ENCODE data around the gene ZBTB7C.

The ZBTB7C gene

DNA sequence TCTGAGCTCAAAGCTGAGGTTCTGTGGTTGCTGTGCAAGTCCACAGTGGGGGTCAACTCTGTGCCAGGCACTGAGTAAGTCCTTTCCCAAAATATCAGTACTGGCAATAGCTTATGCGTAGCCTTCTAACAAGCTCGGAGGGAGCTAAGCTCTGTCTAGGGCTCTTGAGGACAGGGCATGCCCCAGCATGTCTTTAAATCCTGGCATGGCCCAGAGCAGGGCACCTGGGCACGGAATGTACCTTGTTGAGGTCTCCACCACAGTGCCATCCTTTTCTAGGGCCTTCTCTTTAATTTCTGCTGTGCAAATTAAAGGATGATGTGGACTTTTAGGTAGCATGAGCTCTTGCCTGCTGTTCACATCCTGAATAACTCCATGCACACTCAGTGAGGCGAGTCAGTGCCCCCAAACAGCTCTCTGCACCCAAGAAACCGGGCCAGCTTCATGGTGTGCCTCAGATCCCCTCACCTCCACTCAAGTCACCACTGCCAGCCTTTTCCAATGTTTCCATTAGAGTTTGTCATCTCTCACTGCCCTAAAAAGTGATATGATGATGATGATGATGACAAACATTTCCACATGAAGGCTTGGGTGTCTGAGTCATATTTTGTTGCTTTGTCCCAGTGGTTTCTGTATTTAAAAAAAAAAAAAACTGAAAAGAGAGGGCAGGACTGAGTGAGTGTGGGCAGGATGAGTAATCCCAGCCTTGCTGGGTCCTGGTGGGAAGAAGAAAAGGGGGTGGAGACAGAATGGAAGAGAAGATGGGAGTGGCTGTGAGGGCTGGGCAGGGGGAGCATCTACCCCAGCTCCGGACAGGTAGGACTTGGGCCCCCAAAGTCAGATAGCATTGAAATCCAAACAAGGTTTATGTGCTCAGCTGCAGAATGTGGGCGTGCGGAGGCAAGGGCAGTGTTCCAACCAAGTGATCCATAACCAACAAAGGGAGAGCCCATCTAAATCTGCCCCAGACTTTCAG is 78.9 kb downstream of the ZBTB7C start:
- no peak overlapping the region for H3K9ac ChIP-seq (ENCODE audit: low read length in 5 of 5)
- no peaks in the 10 kb centered on the region for H3K27me3 ChIP-seq (ENCODE audit: control insufficient read depth in 5 of 5, insufficient read depth in 4 of 5, low read length in 5 of 5)
- H3K4me1 ChIP-seq (ENCODE audit: control insufficient read depth in 5 of 5, insufficient read depth in 5 of 5, low read length in 5 of 5), result peaks cover 0 to 7% (median 4%) of the 10 kb centered on the region in 5 donors
- H3K4me3 ChIP-seq (ENCODE audit: low read depth in 1 of 5, low read length in 5 of 5), result no peak overlapping the region
- H3K27ac ChIP-seq (ENCODE audit: low read depth, low read length), result no peak overlapping the region
- H3K36me3 ChIP-seq (ENCODE audit: control insufficient read depth in 5 of 5, insufficient read depth in 5 of 5, low read length in 5 of 5), result no peaks in the 10 kb centered on the region
- no peaks in the 10 kb centered on the region for H3K9me3 ChIP-seq (ENCODE audit: control insufficient read depth in 5 of 5, low read length in 5 of 5)

DNA sequence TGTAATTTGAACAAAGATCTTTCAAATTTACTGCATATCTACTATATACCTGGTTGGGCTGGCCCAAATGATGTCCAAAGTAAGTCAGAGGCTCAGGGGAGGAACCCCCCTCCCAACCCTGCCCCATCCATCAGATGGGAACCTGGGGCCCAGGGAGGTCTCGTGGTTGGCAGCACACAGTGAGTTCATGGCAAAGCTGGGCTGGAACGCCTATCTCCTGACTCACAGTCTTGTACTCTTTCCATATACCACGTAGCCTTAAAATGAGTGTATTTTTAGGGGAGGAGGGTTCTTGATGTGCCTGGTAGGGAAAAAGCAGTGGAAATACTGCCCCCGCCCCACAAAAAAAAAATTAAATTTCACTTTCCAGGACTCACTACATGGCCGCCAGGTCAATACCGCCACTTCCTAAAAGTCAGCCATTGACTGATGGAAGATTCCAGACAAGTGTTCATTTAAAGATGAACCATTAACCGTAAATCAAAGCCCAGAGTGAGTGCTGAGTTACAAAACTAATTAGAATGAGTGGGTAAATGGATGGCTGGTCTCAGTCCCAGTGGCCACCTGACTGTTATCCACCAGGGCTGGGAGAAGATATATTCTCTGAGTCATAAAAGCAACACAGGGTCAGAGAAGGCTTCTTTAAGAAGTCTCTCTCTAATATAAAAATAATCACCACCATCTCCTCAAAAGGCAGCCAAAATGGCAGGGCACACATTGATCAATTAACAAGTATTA is 80.5 kb downstream of the ZBTB7C start:
- peaks cover 0 to 6% (median 2%) of the 10 kb centered on the region in 5 donors for H3K4me1 ChIP-seq (ENCODE audit: control insufficient read depth in 5 of 5, insufficient read depth in 5 of 5, low read length in 5 of 5)
- no peaks in the 10 kb centered on the region for H3K27me3 ChIP-seq (ENCODE audit: control insufficient read depth in 5 of 5, insufficient read depth in 4 of 5, low read length in 5 of 5)
- H3K4me3 ChIP-seq (ENCODE audit: low read depth in 1 of 5, low read length in 5 of 5), result no peak overlapping the region
- H3K9ac ChIP-seq (ENCODE audit: low read length in 5 of 5), result no peak overlapping the region
- no peak overlapping the region for H3K27ac ChIP-seq (ENCODE audit: low read depth, low read length)
- no peaks in the 10 kb centered on the region for H3K36me3 ChIP-seq (ENCODE audit: control insufficient read depth in 5 of 5, insufficient read depth in 5 of 5, low read length in 5 of 5)
- no peaks in the 10 kb centered on the region for H3K9me3 ChIP-seq (ENCODE audit: control insufficient read depth in 5 of 5, low read length in 5 of 5)

DNA sequence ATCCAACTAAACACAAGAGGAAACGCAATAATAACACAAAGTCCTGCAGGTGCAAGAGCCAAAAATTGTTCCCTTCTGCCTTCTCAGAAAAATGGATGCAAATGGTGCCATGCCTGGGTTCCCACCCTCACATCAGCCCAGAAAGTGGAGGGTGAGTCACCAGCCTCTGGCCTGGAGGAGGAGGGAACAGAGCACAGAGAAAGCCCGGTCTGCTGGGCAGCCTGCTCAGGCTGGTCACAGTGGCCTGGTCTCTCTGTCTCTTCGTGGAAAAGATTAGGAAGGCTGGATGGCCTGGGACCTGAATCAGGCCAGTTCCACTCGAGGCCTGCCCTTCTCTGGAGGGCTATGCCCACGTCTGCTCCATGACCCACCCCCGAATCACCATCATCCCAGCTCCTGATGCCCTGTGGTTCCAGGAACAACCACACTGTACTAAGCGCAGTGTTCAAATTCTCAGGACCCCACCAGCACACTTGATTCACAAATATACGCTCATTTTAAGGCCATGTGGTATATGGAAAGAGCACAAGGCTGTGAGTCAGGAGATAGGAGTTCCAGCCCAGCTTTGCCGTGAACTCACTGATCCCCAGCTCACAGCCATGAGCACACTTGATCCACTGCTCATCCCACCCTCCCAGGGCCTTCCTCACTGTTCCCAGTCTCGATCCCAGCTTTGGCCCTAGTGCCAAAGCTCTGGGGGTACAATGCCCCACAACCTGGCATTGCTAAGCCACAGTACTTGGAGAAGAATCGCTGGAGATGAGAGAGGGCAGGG is 82.1 kb downstream of the ZBTB7C start:
- H3K4me1 ChIP-seq (ENCODE audit: control insufficient read depth in 5 of 5, insufficient read depth in 5 of 5, low read length in 5 of 5), result no peaks in the 10 kb centered on the region
- no peaks in the 10 kb centered on the region for H3K9me3 ChIP-seq (ENCODE audit: control insufficient read depth in 5 of 5, low read length in 5 of 5)
- no peak overlapping the region for H3K9ac ChIP-seq (ENCODE audit: low read length in 5 of 5)
- no peak overlapping the region for H3K27ac ChIP-seq (ENCODE audit: low read depth, low read length)
- no peaks in the 10 kb centered on the region for H3K27me3 ChIP-seq (ENCODE audit: control insufficient read depth in 5 of 5, insufficient read depth in 4 of 5, low read length in 5 of 5)
- H3K4me3 ChIP-seq (ENCODE audit: low read depth in 1 of 5, low read length in 5 of 5), result no peak overlapping the region
- no peaks in the 10 kb centered on the region for H3K36me3 ChIP-seq (ENCODE audit: control insufficient read depth in 5 of 5, insufficient read depth in 5 of 5, low read length in 5 of 5)

DNA sequence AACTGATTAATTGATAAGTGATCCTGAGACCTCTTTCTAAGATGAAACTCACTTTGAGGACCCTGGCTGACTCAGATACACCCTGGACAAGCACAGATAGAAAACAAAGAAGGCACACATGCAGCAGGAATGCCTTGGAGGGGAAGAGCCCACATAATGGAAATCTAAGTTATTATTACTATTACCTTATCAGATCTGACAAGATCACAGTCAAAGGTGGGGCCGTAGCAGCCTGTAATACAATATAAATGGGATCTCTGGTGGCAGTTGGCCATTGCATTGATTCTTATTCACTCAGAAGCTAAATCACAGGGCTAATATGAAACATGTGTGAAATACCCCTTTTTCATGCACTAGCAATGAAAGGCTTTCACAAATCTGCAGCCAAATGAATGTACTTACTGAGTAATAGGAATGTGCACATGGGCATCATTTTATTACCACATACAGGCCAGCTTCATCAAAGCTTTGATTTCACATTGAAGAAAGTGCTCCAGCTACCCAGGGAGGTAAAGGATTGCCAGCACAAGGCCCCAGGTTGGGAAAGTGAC is 84.0 kb downstream of the ZBTB7C start:
- H3K9ac ChIP-seq (ENCODE audit: low read length in 5 of 5), result no peak overlapping the region
- no peaks in the 10 kb centered on the region for H3K9me3 ChIP-seq (ENCODE audit: control insufficient read depth in 5 of 5, low read length in 5 of 5)
- H3K27me3 ChIP-seq (ENCODE audit: control insufficient read depth in 5 of 5, insufficient read depth in 4 of 5, low read length in 5 of 5), result no peaks in the 10 kb centered on the region
- peaks cover 0 to 8% (median 5%) of the 10 kb centered on the region in 5 donors for H3K4me1 ChIP-seq (ENCODE audit: control insufficient read depth in 5 of 5, insufficient read depth in 5 of 5, low read length in 5 of 5)
- no peaks in the 10 kb centered on the region for H3K36me3 ChIP-seq (ENCODE audit: control insufficient read depth in 5 of 5, insufficient read depth in 5 of 5, low read length in 5 of 5)
- H3K4me3 ChIP-seq (ENCODE audit: low read depth in 1 of 5, low read length in 5 of 5), result no peak overlapping the region
- H3K27ac ChIP-seq (ENCODE audit: low read depth, low read length), result no peak overlapping the region

DNA sequence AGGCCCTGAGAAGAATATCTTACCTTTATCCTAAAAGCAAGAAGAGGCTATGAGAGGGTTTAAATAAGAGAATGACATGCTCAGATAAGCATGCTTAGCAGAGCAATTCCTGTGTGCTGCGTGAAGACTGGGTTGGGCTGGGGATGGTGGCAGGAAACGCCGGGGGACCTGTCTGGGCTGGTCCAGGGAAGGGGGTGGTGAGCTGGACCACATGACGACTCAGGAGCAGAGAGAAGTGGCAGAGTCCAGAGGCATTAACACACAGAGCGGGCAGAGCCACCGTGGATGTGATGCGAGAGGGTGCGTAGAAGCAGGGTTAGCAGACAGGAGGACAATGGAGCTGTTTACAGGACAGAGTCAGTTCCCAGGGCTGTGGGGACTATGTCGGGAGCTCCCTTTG is 84.5 kb downstream of the ZBTB7C start:
- Histone ChIP-seq H3K9ac (ENCODE audit: low read length in 5 of 5) (no peak overlapping the region), H3K4me3 (ENCODE audit: low read depth in 1 of 5, low read length in 5 of 5) (no peak overlapping the region), H3K27ac (ENCODE audit: low read depth, low read length) (no peak overlapping the region), H3K4me1 (ENCODE audit: control insufficient read depth in 5 of 5, insufficient read depth in 5 of 5, low read length in 5 of 5) (peaks cover 0 to 14% (median 11%) of the 10 kb centered on the region in 5 donors), H3K9me3 (ENCODE audit: control insufficient read depth in 5 of 5, low read length in 5 of 5) (no peaks in the 10 kb centered on the region), H3K27me3 (ENCODE audit: control insufficient read depth in 5 of 5, insufficient read depth in 4 of 5, low read length in 5 of 5) (no peaks in the 10 kb centered on the region), H3K36me3 (ENCODE audit: control insufficient read depth in 5 of 5, insufficient read depth in 5 of 5, low read length in 5 of 5) (no peaks in the 10 kb centered on the region)

DNA sequence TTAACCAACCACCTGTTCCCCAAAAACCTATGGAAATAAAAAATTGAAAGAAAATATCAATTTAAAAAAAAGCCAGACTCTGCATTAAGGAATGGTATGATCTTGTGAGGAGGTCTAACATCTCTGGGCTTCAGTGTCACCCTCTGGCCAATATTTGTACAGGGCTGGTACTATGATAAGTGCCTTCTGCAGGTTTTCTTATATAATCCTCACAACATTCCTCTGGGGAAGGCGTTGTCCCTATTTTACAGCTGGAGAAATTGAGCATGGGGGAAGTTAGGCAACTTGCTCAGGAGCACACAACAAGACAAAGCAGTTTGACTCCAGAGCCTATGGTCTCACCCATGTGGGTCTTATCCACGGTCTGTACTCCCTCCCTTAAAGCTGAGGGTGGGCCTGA is 86.0 kb downstream of the ZBTB7C start:
- Histone ChIP-seq H3K27me3 (ENCODE audit: control insufficient read depth in 5 of 5, insufficient read depth in 4 of 5, low read length in 5 of 5) (no peaks in the 10 kb centered on the region), H3K36me3 (ENCODE audit: control insufficient read depth in 5 of 5, insufficient read depth in 5 of 5, low read length in 5 of 5) (no peaks in the 10 kb centered on the region), H3K4me3 (ENCODE audit: low read depth in 1 of 5, low read length in 5 of 5) (no peak overlapping the region), H3K9ac (ENCODE audit: low read length in 5 of 5) (no peak overlapping the region), H3K4me1 (ENCODE audit: control insufficient read depth in 5 of 5, insufficient read depth in 5 of 5, low read length in 5 of 5) (peaks cover 0 to 15% (median 11%) of the 10 kb centered on the region in 5 donors), H3K9me3 (ENCODE audit: control insufficient read depth in 5 of 5, low read length in 5 of 5) (no peaks in the 10 kb centered on the region), H3K27ac (ENCODE audit: low read depth, low read length) (no peak overlapping the region)

DNA sequence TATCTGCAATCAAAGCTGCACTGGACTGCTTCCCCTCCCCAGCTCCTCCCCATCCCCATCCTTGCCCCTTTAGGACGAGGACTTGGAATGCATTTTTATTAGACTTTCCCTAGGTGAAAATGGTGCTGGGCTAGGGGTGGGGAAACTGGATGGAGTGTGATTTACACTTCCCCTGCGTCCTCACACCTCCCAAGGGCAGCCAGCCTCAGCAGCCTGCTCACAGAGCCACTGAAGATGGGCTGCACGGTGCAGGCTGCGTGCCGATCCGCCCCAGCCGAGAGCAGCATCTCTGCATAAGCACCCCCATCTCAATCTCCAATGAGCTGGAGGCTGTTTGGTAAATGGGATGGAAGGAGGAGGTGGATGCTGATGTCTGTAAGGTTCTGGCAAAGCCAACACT is 87.6 kb downstream of the ZBTB7C start:
- no peaks in the 10 kb centered on the region for H3K36me3 ChIP-seq (ENCODE audit: control insufficient read depth in 5 of 5, insufficient read depth in 5 of 5, low read length in 5 of 5)
- no peaks in the 10 kb centered on the region for H3K9me3 ChIP-seq (ENCODE audit: control insufficient read depth in 5 of 5, low read length in 5 of 5)
- peaks cover 0 to 15% (median 11%) of the 10 kb centered on the region in 5 donors for H3K4me1 ChIP-seq (ENCODE audit: control insufficient read depth in 5 of 5, insufficient read depth in 5 of 5, low read length in 5 of 5)
- H3K4me3 ChIP-seq (ENCODE audit: low read depth in 1 of 5, low read length in 5 of 5), result no peak overlapping the region
- no peaks in the 10 kb centered on the region for H3K27me3 ChIP-seq (ENCODE audit: control insufficient read depth in 5 of 5, insufficient read depth in 4 of 5, low read length in 5 of 5)
- H3K9ac ChIP-seq (ENCODE audit: low read length in 5 of 5), result no peak overlapping the region
- H3K27ac ChIP-seq (ENCODE audit: low read depth, low read length), result no peak overlapping the region

DNA sequence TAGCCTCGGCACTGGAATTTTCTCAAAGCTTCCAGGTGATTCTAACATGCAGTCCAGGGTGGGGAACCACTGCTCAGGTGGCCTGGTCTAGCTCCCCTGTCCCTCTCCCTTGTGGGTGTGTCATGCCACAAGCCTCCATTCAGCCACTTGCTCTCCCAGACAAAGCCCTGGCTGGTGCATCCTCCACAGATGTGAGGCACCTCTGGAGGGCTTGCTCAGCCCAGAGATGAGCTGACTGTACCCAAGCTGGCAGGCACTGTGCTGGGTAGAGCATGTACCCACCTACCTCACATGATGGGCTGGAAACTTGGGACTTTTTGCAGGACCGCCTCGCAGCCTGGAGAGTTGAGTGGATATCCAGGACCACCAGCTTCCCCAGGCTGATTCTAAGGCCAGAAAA is 88.1 kb downstream of the ZBTB7C start:
- no peaks in the 10 kb centered on the region for H3K36me3 ChIP-seq (ENCODE audit: control insufficient read depth in 5 of 5, insufficient read depth in 5 of 5, low read length in 5 of 5)
- H3K9me3 ChIP-seq (ENCODE audit: control insufficient read depth in 5 of 5, low read length in 5 of 5), result no peaks in the 10 kb centered on the region
- no peak overlapping the region for H3K27ac ChIP-seq (ENCODE audit: low read depth, low read length)
- H3K4me1 ChIP-seq (ENCODE audit: control insufficient read depth in 5 of 5, insufficient read depth in 5 of 5, low read length in 5 of 5), result peaks cover 0 to 15% (median 11%) of the 10 kb centered on the region in 5 donors
- no peak overlapping the region for H3K4me3 ChIP-seq (ENCODE audit: low read depth in 1 of 5, low read length in 5 of 5)
- H3K9ac ChIP-seq (ENCODE audit: low read length in 5 of 5), result no peak overlapping the region
- no peaks in the 10 kb centered on the region for H3K27me3 ChIP-seq (ENCODE audit: control insufficient read depth in 5 of 5, insufficient read depth in 4 of 5, low read length in 5 of 5)

DNA sequence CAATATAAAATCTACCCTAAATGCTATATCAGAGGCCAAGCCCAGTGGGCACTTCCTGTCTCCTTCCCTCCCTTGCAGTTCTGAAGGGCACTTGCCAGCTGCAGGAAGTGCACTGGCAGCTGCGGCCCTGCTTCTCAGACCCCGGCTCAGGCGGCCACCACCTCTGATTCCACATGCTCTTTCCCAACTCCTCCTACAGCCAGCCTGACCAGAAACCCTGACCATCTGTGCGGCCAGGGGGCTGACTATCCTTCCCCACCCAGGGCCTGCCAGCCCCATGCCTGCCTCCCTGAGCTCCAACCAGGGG is 88.6 kb downstream of the ZBTB7C start:
- Histone ChIP-seq H3K36me3 (ENCODE audit: control insufficient read depth in 5 of 5, insufficient read depth in 5 of 5, low read length in 5 of 5) (no peaks in the 10 kb centered on the region), H3K27ac (ENCODE audit: low read depth, low read length) (no peak overlapping the region), H3K27me3 (ENCODE audit: control insufficient read depth in 5 of 5, insufficient read depth in 4 of 5, low read length in 5 of 5) (no peaks in the 10 kb centered on the region), H3K4me1 (ENCODE audit: control insufficient read depth in 5 of 5, insufficient read depth in 5 of 5, low read length in 5 of 5) (peaks cover 0 to 15% (median 11%) of the 10 kb centered on the region in 5 donors), H3K9me3 (ENCODE audit: control insufficient read depth in 5 of 5, low read length in 5 of 5) (no peaks in the 10 kb centered on the region), H3K4me3 (ENCODE audit: low read depth in 1 of 5, low read length in 5 of 5) (no peak overlapping the region), H3K9ac (ENCODE audit: low read length in 5 of 5) (no peak overlapping the region)
